OCI-LY1 (cell line): Measurements from ENCODE around the gene P2RY14.

Source experiments
- CTCF ChIP-seq: fragments of 200-600 bp; sonication (generic), shearing (Covaris generic); IDR thresholded peaks from 2 replicates; pipeline ENCODE4 v1.5.1; 2017; ENCODE audit warnings: mild to moderate bottlenecking, antibody characterized with exemption, low read length, moderate library complexity, mixed read lengths
- EZH2 ChIP-seq: fragments of 200-600 bp; sonication (generic), shearing (Covaris generic); IDR thresholded peaks from 2 replicates; pipeline ENCODE4 v1.8.0; 2017; ENCODE audit warnings: borderline replicate concordance, mixed run types, mild to moderate bottlenecking, antibody characterized with exemption, low read length, moderate library complexity, mixed read lengths

- TF ChIP-seq CTCF: no peak
- TF ChIP-seq EZH2: no peak
Observed at GRCh38 chr3:151319628-151320027, 41.3 kb upstream of the P2RY14 start.
